Measurements from ENCODE around the gene ESYT1. TPM values are rescaled to one million over a fixed set of nuclear protein-coding genes. Genes with fewer than 3 reads are reported as not detected.

Gene ESYT1
- total and polyA plus RNA-seq, 2 experiments from 2014 or later = 108 to 216 TPM

DNA sequence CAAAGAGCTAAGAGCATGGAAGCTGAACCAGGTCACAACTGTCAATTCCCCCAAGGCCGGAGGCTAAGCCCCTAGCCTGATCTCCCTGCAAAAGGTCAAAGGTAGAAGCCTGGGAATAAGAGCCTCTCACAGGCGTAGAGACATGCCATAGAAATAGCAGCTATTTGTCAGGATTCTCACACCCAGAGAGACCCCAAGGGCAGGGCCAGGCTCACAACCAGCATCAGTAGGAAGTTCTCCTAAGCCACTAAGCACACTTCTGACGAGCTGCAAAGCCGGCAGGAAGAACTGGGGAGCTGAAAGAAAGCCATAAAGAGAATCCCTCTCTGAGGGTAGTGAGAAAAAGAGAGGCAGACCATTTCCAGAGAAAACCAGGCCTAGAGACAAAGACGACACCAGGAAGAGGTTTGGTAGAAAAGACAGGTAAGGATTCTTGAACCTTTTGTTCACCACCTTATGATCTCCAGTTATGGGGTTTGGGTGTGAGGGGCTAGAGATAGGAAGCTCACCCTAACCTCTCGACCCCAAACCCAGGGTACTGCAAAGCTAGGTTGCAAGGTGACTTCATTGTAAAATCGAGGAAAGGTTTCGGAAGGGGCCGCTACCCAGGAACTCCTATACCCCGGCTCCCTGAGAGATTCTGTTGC lies 60.2 kb downstream of the ESYT1 start:
- peaks cover 51% of the 10 kb centered on the region for H3K79me2 ChIP-seq (ENCODE audit: insufficient read depth)
- TF ChIP-seq EZH2 (IDR thresholded peaks at IDR 0.05; ENCODE audit: insufficient read depth, poor library complexity, severe bottlenecking) (no peak), EZH2phosphoT487 (IDR thresholded peaks at IDR 0.05; ENCODE audit: insufficient read depth, low read depth) (no peak)
- peak overlapping the region; percentile 100 for H3K4me3 ChIP-seq
- H3K36me3 ChIP-seq (ENCODE audit: low read depth) = peaks cover 25% of the 10 kb centered on the region
- H4K20me1 ChIP-seq (ENCODE audit: insufficient read depth) = no peaks in the 10 kb centered on the region
- peaks cover 3% of the 10 kb centered on the region; the same call in 1 of the 2 replicates for H3F3A ChIP-seq (ENCODE audit: insufficient read depth)
- no peaks in the 10 kb centered on the region for H3K27me3 ChIP-seq (replicated peaks; ENCODE audit: insufficient read depth)
- no peak overlapping the region for H3K27ac ChIP-seq
- H3K9ac ChIP-seq = peak overlapping the region; percentile 77
- 3 to 4% methylated on average over 10 of the region's 10 CpGs for WGBS, 2 experiments (ENCODE audit: low coverage in 1 of 2, low lambda C conversion rate in 2 of 2, missing lambda C conversion rate in 2 of 2)
- in situ Hi-C loops (cut with MboI) = no loop called here
- peak overlapping the region; percentile 74 for H2AFZ ChIP-seq
- H3K4me2 ChIP-seq (ENCODE audit: unreplicated experiment) = peak overlapping the region; percentile 94
- H3K9me3 ChIP-seq (ENCODE audit: low read depth) = no peaks in the 10 kb centered on the region
- no peaks in the 10 kb centered on the region for H3K9me2 ChIP-seq (ENCODE audit: insufficient read depth)
- H3K4me1 ChIP-seq (ENCODE audit: insufficient read depth) = peaks cover 11% of the 10 kb centered on the region; the same call in 1 of the 2 replicates
- peak; percentile 44 for DNase-seq

DNA sequence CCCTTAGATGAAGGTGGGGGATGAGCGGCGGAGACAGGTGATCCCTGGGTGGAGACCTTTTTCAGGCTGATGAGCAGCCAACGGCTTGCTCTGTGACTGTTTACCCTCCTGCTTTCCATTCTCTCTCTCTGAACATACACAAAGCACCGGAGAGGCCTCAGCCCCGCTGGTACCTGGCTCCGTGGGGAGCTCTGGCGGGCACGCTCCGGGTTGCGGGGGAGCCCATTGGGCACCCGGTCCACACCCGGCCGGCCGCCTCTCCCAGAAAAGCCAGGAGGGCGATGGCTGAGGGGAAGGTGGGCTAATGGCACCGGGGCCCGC lies 60.7 kb downstream of the ESYT1 start:
- peak; percentile 36 for DNase-seq
- Histone ChIP-seq H3K36me3 (ENCODE audit: low read depth) (peaks cover 20% of the 10 kb centered on the region), H4K20me1 (ENCODE audit: insufficient read depth) (no peaks in the 10 kb centered on the region), H3K4me1 (ENCODE audit: insufficient read depth) (peaks cover 11% of the 10 kb centered on the region; the same call in 1 of the 2 replicates), H3K27ac (no peak overlapping the region), H2AFZ (peak overlapping the region; percentile 74), H3K4me3 (peak overlapping the region; percentile 100), H3K79me2 (ENCODE audit: insufficient read depth) (peaks cover 51% of the 10 kb centered on the region), H3F3A (ENCODE audit: insufficient read depth) (peaks cover 3% of the 10 kb centered on the region; the same call in 1 of the 2 replicates), H3K9me2 (ENCODE audit: insufficient read depth) (no peaks in the 10 kb centered on the region), H3K27me3 (replicated peaks; ENCODE audit: insufficient read depth) (no peaks in the 10 kb centered on the region), H3K4me2 (ENCODE audit: unreplicated experiment) (peak overlapping the region; percentile 94), H3K9ac (peak overlapping the region; percentile 77), H3K9me3 (ENCODE audit: low read depth) (no peaks in the 10 kb centered on the region)
- 1 to 3% methylated on average over 16 to 17 of the region's 17 CpGs for WGBS, 2 experiments (ENCODE audit: low coverage in 1 of 2, low lambda C conversion rate in 2 of 2, missing lambda C conversion rate in 2 of 2)
- no peak for TF ChIP-seq EZH2 (IDR thresholded peaks at IDR 0.05; ENCODE audit: insufficient read depth, poor library complexity, severe bottlenecking)
- no peak for TF ChIP-seq EZH2phosphoT487 (IDR thresholded peaks at IDR 0.05; ENCODE audit: insufficient read depth, low read depth)
- in situ Hi-C loops (cut with MboI) = no loop called here

DNA sequence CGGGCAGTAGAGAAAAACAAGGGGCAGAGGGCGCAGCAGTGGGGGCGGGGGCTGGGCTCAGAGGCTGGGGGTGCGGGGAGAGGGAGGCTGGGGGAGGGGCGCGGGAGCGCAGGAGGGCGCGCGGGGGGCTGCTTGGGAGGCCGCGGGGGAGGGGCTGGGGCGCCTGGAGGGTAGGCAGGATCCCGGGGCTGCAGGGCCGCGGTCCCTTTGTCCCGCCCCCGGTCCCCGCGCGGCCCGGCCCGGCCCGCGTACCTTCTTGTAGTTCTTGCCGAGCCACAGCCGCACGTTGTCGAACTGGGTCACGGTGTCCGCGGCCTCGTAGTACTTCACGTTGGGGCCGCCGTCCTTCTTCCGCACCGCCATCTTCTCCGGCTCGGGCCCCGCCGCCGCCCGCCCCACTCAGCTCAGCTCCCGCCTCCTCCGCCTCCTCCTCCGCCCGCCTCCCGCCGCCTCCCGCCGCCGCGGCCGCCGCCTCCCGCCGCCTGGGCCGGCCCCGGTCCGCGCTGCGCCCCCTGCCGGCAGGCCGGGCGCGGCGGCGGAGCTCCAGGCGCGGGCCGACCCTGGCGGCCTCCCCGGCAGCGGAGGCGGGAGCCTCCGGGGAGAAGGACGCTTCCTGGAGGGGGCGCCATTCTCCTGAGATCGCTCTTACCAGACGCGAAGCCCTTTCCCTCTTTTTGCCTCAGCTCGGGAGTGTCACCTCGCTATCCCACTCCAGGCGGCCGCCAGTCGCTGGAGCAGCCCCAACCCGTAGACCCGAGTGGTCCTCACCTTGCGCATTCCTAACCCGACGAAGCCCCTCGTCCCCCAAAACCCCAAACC lies 61.2 kb downstream of the ESYT1 start, which contains the start of gene SMARCC2:
Gene SMARCC2, minus strand, starts transcription at position 385 of the 819 bp plus-strand sequence. Its CDS starts 22 bp downstream, at position 363.
- in situ Hi-C loops (cut with MboI) = no loop called here
- Histone ChIP-seq H3K9me2 (ENCODE audit: insufficient read depth) (no peaks in the 10 kb centered on the region), H3K27ac (peak within 1 kb of the TSS; percentile 64), H3K79me2 (ENCODE audit: insufficient read depth) (peaks cover 50% of the 10 kb centered on the region), H4K20me1 (ENCODE audit: insufficient read depth) (no peaks in the 10 kb centered on the region), H3K27me3 (replicated peaks; ENCODE audit: insufficient read depth) (no peaks in the 10 kb centered on the region), H3K4me1 (ENCODE audit: insufficient read depth) (peaks cover 11% of the 10 kb centered on the region; the same call in 1 of the 2 replicates), H3K4me2 (ENCODE audit: unreplicated experiment) (peak within 1 kb of the TSS; percentile 100), H3K9me3 (ENCODE audit: low read depth) (no peaks in the 10 kb centered on the region), H3F3A (ENCODE audit: insufficient read depth) (peaks cover 8% of the 10 kb centered on the region; the same call in 1 of the 2 replicates), H3K36me3 (ENCODE audit: low read depth) (peaks cover 15% of the 10 kb centered on the region), H3K4me3 (peak within 1 kb of the TSS; percentile 100), H3K9ac (peak within 1 kb of the TSS; percentile 83), H2AFZ (peak within 1 kb of the TSS; percentile 100)
- no peak for TF ChIP-seq EZH2phosphoT487 (IDR thresholded peaks at IDR 0.05; ENCODE audit: insufficient read depth, low read depth)
- no peak for TF ChIP-seq EZH2 (IDR thresholded peaks at IDR 0.05; ENCODE audit: insufficient read depth, poor library complexity, severe bottlenecking)
- 1% methylated on average over 28 to 74 of the region's 93 CpGs for WGBS, 2 experiments (ENCODE audit: low coverage in 1 of 2, low lambda C conversion rate in 2 of 2, missing lambda C conversion rate in 2 of 2)
- DNase-seq = peak; percentile 95

DNA sequence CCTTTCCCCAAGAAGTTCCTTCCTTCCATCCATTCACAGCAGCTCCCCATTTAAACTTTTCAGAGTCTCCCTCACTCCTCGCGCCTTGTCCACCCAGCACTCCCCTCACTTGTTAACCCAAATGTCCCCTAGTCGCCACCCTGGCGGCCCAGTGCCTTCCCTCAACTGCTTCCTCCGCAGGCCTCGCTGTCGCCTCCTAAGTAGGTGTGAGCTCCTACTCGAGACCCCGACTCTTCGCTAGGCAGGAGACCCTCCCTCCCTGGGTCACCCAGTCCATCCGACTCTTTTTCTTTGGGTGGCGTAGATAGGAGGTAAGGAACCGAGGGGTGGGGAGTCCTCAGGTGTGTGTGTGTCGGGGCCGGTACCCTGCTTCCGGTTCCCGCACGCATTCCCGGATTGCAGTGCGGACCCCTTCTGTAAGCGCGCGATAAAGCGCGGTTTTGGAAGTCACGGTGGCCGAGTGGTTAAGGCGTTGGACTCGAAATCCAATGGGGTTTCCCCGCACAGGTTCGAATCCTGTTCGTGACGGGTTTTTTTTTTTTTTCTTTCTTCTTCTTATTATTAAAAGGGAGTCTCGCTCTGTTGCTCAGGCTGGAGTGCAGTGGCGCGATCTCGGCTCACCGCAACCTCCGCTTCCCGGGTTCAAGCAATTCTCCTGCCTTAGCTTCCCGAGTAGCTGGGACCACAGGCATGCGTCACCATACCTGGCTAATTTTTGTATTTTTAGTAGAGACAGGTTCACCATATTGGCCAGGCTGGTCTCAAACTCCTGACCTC lies 62.0 kb downstream of the ESYT1 start:
- peaks cover 7% of the 10 kb centered on the region; the same call in 1 of the 2 replicates for H3K36me3 ChIP-seq (ENCODE audit: low read depth)
- in situ Hi-C loops (cut with MboI) = no loop called here
- peak; percentile 84 for DNase-seq
- peaks cover 42% of the 10 kb centered on the region for H3K79me2 ChIP-seq (ENCODE audit: insufficient read depth)
- H3K9me2 ChIP-seq (ENCODE audit: insufficient read depth) = no peaks in the 10 kb centered on the region
- H2AFZ ChIP-seq = peak overlapping the region; percentile 100
- H3K9ac ChIP-seq = peak overlapping the region; percentile 83
- no peak for TF ChIP-seq EZH2 (IDR thresholded peaks at IDR 0.05; ENCODE audit: insufficient read depth, poor library complexity, severe bottlenecking)
- H3K27me3 ChIP-seq (replicated peaks; ENCODE audit: insufficient read depth) = no peaks in the 10 kb centered on the region
- H3F3A ChIP-seq (ENCODE audit: insufficient read depth) = peaks cover 11% of the 10 kb centered on the region; the same call in 1 of the 2 replicates
- H3K27ac ChIP-seq = peak overlapping the region; percentile 64
- WGBS, 2 experiments (ENCODE audit: low coverage in 1 of 2, low lambda C conversion rate in 2 of 2, missing lambda C conversion rate in 2 of 2) = 2% methylated on average over 41 to 42 of the region's 42 CpGs
- H3K9me3 ChIP-seq (ENCODE audit: low read depth) = no peaks in the 10 kb centered on the region
- H3K4me1 ChIP-seq (ENCODE audit: insufficient read depth) = peaks cover 11% of the 10 kb centered on the region; the same call in 1 of the 2 replicates
- peak overlapping the region; percentile 100 for H3K4me3 ChIP-seq
- H3K4me2 ChIP-seq (ENCODE audit: unreplicated experiment) = peak overlapping the region; percentile 100
- H4K20me1 ChIP-seq (ENCODE audit: insufficient read depth) = no peaks in the 10 kb centered on the region
